Activated naive CD8-positive, alpha-beta T cell (primary cell): ENCODE measurements around the gene AIPL1.

Source experiments
- H3K27ac Mint-ChIP-seq: one replicate; pipeline ENCODE4 v1.8.0; 2021; ENCODE audit warnings: mixed read lengths
- H3K27me3 Mint-ChIP-seq: one replicate; pipeline ENCODE4 v1.8.0; 2021; ENCODE audit warnings: mixed read lengths
- H3K36me3 Mint-ChIP-seq: one replicate; pipeline ENCODE4 v1.8.0; 2021; ENCODE audit warnings: mixed read lengths
- H3K4me1 Mint-ChIP-seq: one replicate; pipeline ENCODE4 v1.8.0; 2021; ENCODE audit warnings: low read depth, mixed read lengths
- H3K4me3 Mint-ChIP-seq: one replicate; pipeline ENCODE4 v1.8.0; 2021; ENCODE audit warnings: mild to moderate bottlenecking, mixed read lengths
- H3K9me3 Mint-ChIP-seq: one replicate; pipeline ENCODE4 v1.8.0; 2021; ENCODE audit warnings: low read depth, mixed read lengths

Gene AIPL1

GRCh38 chr17:6444571-6445335 is 9.8 kb upstream of the AIPL1 start:
- Mint-ChIP-seq H3K27me3 (peaks cover 1% of the 10 kb centered on the region), H3K36me3 (no peaks in the 10 kb centered on the region), H3K27ac (peak overlapping the region; percentile 22), H3K4me3 (peak overlapping the region; percentile 89), H3K4me1 (peaks cover 11% of the 10 kb centered on the region), H3K9me3 (no peaks in the 10 kb centered on the region)

DNA sequence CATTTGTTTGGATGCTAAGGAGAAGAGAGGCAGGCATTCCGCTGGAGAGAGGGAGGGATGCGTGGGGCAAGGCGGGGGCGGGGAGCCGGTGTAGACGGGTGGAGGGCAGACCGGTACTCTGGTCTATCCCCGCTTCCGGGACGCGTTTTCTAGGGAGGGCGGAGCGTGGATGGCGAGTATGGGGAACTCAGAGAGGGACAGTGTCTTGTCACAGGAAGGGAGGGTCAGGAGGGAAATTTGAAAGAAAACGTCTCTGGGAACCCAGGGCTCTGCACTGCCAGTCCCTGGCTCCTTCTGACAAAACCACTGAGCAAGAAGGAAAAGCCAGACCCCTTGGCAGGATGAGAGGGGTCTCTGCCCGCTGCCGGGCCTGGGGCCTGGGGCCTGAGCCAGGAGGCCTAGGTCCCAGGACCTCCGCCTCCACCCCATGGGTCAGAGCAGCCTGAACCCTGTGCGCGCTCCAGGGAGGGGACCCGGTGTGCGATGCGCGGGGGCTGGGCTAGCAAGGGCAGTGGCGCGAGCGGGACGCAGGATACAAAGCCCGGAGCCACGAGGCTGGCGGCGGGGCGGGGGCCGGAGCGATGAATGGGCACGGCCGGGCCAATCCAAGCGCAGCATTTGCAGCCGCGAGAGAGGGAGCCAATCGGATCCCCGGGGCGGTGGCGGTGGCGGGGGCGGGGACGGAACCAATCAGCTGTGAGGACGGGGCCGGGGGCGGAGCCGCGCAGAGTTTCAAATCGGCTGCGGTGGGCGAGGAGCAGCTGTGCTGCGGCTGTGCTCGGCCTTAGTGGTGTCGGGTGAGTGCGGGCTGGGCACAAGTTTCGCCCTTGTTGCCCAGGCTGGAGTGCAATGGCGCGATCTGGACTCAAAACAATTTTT is 9.0 kb upstream of the AIPL1 start, which contains the start of gene PIMREG:
Gene PIMREG, plus strand, starts transcription at position 764 of the 879 bp plus-strand sequence. CDS start 656 bp downstream, outside the sequence.
- H3K4me1 Mint-ChIP-seq, result peaks cover 11% of the 10 kb centered on the region
- H3K27ac Mint-ChIP-seq, result peak within 1 kb of the TSS; percentile 86
- H3K4me3 Mint-ChIP-seq, result peak within 1 kb of the TSS; percentile 89
- H3K36me3 Mint-ChIP-seq, result no peaks in the 10 kb centered on the region
- H3K9me3 Mint-ChIP-seq, result no peaks in the 10 kb centered on the region
- peaks cover 1% of the 10 kb centered on the region for H3K27me3 Mint-ChIP-seq

- H3K4me3 Mint-ChIP-seq, result no peak overlapping the region
These were observed 7.9 kb upstream of the AIPL1 start for GRCh38 chr17:6442775-6443174.

GRCh38 chr17:6439951-6440350 is 5.0 kb upstream of the AIPL1 start:
- Mint-ChIP-seq H3K4me3 (no peak overlapping the region), H3K9me3 (no peaks in the 10 kb centered on the region), H3K27me3 (peaks cover 6% of the 10 kb centered on the region), H3K27ac (no peak overlapping the region), H3K4me1 (peaks cover 11% of the 10 kb centered on the region), H3K36me3 (no peaks in the 10 kb centered on the region)

More at GRCh38 chr17:6442775-6443174, 7.9 kb upstream of the AIPL1 start:
- no peaks in the 10 kb centered on the region for H3K9me3 Mint-ChIP-seq
- peaks cover 11% of the 10 kb centered on the region for H3K4me1 Mint-ChIP-seq
- no peak overlapping the region for H3K27ac Mint-ChIP-seq
- no peaks in the 10 kb centered on the region for H3K36me3 Mint-ChIP-seq
- peaks cover 2% of the 10 kb centered on the region for H3K27me3 Mint-ChIP-seq

- H3K36me3 Mint-ChIP-seq, result no peaks in the 10 kb centered on the region
- H3K9me3 Mint-ChIP-seq, result no peaks in the 10 kb centered on the region
- no peak overlapping the region for H3K27ac Mint-ChIP-seq
- H3K4me1 Mint-ChIP-seq, result no peaks in the 10 kb centered on the region
- no peak overlapping the region for H3K4me3 Mint-ChIP-seq
- H3K27me3 Mint-ChIP-seq, result peaks cover 6% of the 10 kb centered on the region
These were observed 3.0 kb upstream of the AIPL1 start for GRCh38 chr17:6437956-6438355.

DNA sequence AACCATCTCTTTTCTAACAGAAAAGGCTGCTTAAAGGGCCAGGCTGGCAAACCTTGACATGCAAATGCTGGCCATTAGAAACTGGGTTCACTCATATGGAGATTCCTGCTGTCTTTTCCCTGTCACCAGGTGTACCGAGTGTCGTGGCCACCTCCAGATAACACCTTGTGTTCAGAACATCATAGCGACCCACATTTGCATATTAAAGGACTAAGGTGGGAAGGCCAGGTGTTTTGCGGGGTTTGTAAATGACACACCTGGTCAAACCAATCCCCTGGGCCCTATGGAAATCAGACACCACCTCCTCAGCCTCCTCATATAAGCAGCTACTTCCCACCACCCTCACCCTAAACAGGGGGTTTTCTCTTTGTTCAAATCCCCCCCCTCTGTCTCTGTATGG is 2.5 kb upstream of the AIPL1 start:
- Mint-ChIP-seq H3K4me1 (no peaks in the 10 kb centered on the region), H3K27ac (no peak overlapping the region), H3K27me3 (peaks cover 7% of the 10 kb centered on the region), H3K4me3 (no peak overlapping the region), H3K36me3 (no peaks in the 10 kb centered on the region), H3K9me3 (no peaks in the 10 kb centered on the region)

GRCh38 chr17:6435968-6436367 is 1.0 kb upstream of the AIPL1 start:
- Mint-ChIP-seq H3K9me3 (no peaks in the 10 kb centered on the region), H3K27ac (no peak overlapping the region), H3K4me1 (no peaks in the 10 kb centered on the region), H3K36me3 (no peaks in the 10 kb centered on the region), H3K4me3 (no peak overlapping the region), H3K27me3 (peaks cover 7% of the 10 kb centered on the region)

DNA sequence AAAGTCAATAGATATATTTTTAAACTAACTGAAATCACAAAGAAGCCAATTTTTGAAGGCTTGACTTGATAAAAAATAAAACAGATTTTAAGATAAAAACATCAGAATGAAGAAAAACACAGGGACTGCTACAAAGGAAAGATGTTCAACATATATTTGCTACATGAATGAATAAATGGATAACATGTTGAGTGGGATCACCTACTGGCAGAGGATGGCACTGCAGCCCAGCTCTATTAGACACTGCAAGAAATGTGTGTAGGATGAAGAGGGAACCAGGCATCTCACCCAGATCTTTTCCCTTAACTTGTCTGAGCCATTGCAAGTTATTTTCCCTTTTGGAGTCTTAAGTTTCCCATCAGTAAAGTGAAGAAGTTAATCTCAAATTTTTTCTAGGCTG is 4.2 kb downstream of the AIPL1 start:
- Mint-ChIP-seq H3K27ac (no peak overlapping the region), H3K4me1 (peaks cover 14% of the 10 kb centered on the region), H3K36me3 (no peaks in the 10 kb centered on the region), H3K27me3 (peaks cover 1% of the 10 kb centered on the region), H3K4me3 (no peak overlapping the region), H3K9me3 (no peaks in the 10 kb centered on the region)

DNA sequence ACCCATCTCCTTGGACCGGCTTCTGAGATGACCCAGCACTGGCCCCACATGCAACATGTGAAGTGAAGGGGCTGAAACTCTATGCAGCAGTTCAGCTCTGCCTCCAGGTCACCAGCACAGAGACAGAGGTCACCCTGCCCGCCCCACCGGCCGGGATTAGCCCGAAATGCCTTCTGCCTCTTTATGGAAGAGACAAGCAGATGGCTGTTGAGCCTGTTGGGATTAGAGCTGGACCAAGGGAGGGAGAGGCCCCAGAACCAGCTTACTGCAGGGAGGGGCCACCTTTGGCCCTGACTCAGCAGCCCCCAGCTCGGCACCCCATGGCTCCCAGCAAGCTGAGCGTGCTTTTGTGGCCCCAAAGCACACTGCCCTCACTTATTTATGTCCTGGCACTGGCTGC is 5.7 kb downstream of the AIPL1 start:
- no peak overlapping the region for H3K27ac Mint-ChIP-seq
- peaks cover 1% of the 10 kb centered on the region for H3K27me3 Mint-ChIP-seq
- H3K36me3 Mint-ChIP-seq, result no peaks in the 10 kb centered on the region
- H3K9me3 Mint-ChIP-seq, result no peaks in the 10 kb centered on the region
- peaks cover 14% of the 10 kb centered on the region for H3K4me1 Mint-ChIP-seq
- no peak overlapping the region for H3K4me3 Mint-ChIP-seq

DNA sequence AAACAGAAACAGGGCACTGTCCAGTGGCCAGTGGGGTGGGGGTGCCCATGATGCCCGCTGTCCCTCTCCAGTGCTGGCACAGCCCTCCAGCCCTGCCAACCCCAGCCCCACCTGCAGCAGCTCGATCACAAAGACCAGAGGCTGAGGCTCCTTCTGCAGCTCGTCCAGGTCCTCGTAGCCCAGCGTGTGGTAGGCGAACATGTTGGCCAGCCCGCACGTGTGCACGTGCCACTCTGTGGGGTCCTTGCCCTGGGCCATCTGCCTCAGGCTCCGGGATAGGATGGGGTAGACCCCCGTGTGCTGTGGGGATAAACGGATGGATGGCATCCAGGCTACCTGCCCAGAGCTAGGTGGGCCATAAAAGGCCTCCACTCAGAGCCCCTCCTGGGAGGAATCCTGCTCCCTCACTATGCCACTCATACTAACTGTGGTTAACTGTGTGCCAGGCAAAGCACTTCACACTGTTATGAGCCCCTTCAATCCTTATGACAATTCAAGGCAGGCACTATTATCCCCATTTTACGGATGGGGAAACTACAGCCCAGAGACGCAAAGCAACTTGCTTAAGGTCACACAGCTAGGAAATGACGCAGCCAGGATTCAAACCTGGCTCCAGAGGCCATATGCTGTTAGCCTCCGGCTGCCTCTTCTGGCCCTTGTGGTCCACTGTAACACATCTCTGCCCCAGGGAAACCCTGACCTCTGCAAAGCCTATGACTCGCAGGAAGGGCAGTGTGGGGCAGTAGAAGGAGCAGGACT is 6.5 kb downstream of the AIPL1 start:
- H3K27me3 Mint-ChIP-seq, result peaks cover 1% of the 10 kb centered on the region
- no peak overlapping the region for H3K4me3 Mint-ChIP-seq
- no peak overlapping the region for H3K27ac Mint-ChIP-seq
- H3K4me1 Mint-ChIP-seq, result peaks cover 14% of the 10 kb centered on the region
- H3K9me3 Mint-ChIP-seq, result no peaks in the 10 kb centered on the region
- no peaks in the 10 kb centered on the region for H3K36me3 Mint-ChIP-seq

DNA sequence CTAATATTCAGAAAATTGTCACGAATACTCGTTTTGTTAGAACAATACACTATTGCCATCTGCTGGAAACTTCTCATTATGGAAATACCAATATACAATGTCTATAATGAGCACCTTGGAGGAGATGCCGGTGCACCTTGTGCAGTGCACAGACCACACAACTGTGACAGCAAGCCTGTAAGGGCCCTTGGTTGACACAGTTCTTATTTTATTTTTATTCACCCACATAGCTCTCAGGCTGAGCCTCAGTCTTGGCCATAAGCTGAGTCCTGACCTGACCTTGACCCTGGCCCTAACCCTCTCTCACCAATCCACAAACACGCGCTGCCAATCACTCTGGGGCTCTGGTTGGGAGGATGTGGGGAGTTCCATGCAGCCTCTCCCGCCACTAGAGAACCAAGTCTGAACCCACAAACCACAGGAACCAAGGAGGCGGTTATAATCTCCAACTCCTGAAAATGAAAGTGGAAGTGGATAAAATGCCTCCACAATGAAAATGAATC is 7.6 kb downstream of the AIPL1 start:
- H3K4me3 Mint-ChIP-seq, result peak overlapping the region; percentile 42
- no peaks in the 10 kb centered on the region for H3K27me3 Mint-ChIP-seq
- peaks cover 14% of the 10 kb centered on the region for H3K4me1 Mint-ChIP-seq
- H3K36me3 Mint-ChIP-seq, result no peaks in the 10 kb centered on the region
- H3K9me3 Mint-ChIP-seq, result no peaks in the 10 kb centered on the region
- peak overlapping the region; percentile 54 for H3K27ac Mint-ChIP-seq

GRCh38 chr17:6426356-6427101 is 8.4 kb downstream of the AIPL1 start:
- H3K9me3 Mint-ChIP-seq, result no peaks in the 10 kb centered on the region
- H3K4me1 Mint-ChIP-seq, result peaks cover 16% of the 10 kb centered on the region
- H3K27me3 Mint-ChIP-seq, result peaks cover 1% of the 10 kb centered on the region
- H3K27ac Mint-ChIP-seq, result no peak overlapping the region
- no peak overlapping the region for H3K4me3 Mint-ChIP-seq
- H3K36me3 Mint-ChIP-seq, result no peaks in the 10 kb centered on the region

- peaks cover 16% of the 10 kb centered on the region for H3K4me1 Mint-ChIP-seq
- H3K36me3 Mint-ChIP-seq, result no peaks in the 10 kb centered on the region
- H3K27ac Mint-ChIP-seq, result no peak overlapping the region
- H3K4me3 Mint-ChIP-seq, result no peak overlapping the region
- H3K9me3 Mint-ChIP-seq, result no peaks in the 10 kb centered on the region
- peaks cover 2% of the 10 kb centered on the region for H3K27me3 Mint-ChIP-seq
These were observed 9.5 kb downstream of the AIPL1 start for GRCh38 chr17:6425407-6425806.

GRCh38 chr17:6423931-6424330 is 11.0 kb downstream of the AIPL1 start:
- Mint-ChIP-seq H3K4me3 (no peak overlapping the region), H3K36me3 (no peaks in the 10 kb centered on the region), H3K27me3 (peaks cover 6% of the 10 kb centered on the region), H3K27ac (no peak overlapping the region), H3K9me3 (no peaks in the 10 kb centered on the region), H3K4me1 (peaks cover 16% of the 10 kb centered on the region)
